ENCODE measurements around the gene TOX3. TPM values are rescaled to one million over a fixed set of nuclear protein-coding genes. Genes with fewer than 3 reads are reported as not detected.

The TOX3 gene
- total and polyA plus RNA-seq, 2 donors (not counting 3 experiments of a cell fraction or from before 2014, with no cell fraction given): not detected

GRCh38 chr16:52561910-52562741 lies 15.2 kb upstream of the TOX3 start:
- FAIRE-seq: no peak
- TF ChIP-seq POLR2A (IDR thresholded peaks at IDR 0.05; ENCODE audit: low read depth, low read length) (no peak), POLR2AphosphoS5 (IDR thresholded peaks at IDR 0.05; ENCODE audit: insufficient read depth, low read depth, low read length) (no peak), JUN (IDR thresholded peaks at IDR 0.05; ENCODE audit: borderline replicate concordance, insufficient read depth, insufficient read length, low read depth) (no peak), FOS (IDR thresholded peaks at IDR 0.05; ENCODE audit: borderline replicate concordance, insufficient read depth, low read length) (no peak), MYC (IDR thresholded peaks at IDR 0.05; ENCODE audit: low read depth, low read length) (no peak), EZH2 (IDR thresholded peaks at IDR 0.05; ENCODE audit: borderline replicate concordance, low read depth, low read length, severe bottlenecking) (no peak), GATA2 (IDR thresholded peaks at IDR 0.05; ENCODE audit: insufficient read depth, insufficient read length, low read depth, low read length) (no peak)
- TF ChIP-seq, protein P1, sequence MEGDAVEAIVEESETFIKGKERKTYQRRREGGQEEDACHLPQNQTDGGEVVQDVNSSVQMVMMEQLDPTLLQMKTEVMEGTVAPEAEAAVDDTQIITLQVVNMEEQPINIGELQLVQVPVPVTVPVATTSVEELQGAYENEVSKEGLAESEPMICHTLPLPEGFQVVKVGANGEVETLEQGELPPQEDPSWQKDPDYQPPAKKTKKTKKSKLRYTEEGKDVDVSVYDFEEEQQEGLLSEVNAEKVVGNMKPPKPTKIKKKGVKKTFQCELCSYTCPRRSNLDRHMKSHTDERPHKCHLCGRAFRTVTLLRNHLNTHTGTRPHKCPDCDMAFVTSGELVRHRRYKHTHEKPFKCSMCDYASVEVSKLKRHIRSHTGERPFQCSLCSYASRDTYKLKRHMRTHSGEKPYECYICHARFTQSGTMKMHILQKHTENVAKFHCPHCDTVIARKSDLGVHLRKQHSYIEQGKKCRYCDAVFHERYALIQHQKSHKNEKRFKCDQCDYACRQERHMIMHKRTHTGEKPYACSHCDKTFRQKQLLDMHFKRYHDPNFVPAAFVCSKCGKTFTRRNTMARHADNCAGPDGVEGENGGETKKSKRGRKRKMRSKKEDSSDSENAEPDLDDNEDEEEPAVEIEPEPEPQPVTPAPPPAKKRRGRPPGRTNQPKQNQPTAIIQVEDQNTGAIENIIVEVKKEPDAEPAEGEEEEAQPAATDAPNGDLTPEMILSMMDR (IDR thresholded peaks at IDR 0.05; ENCODE audit: extremely low read depth in 1 of 2, insufficient read depth in 1 of 2, low read depth in 1 of 2, low read length in 2 of 2): no peak
- TF ChIP-seq, protein P2, sequence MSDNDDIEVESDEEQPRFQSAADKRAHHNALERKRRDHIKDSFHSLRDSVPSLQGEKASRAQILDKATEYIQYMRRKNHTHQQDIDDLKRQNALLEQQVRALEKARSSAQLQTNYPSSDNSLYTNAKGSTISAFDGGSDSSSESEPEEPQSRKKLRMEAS (IDR thresholded peaks at IDR 0.05; ENCODE audit: insufficient read depth, insufficient read length): no peak

More at GRCh38 chr16:52561910-52562741, 15.2 kb upstream of the TOX3 start:
- ChIA-PET CTCF (no interaction called here), POLR2A (no interaction called here)
- no TSS peak for BruUV-seq (replicated peaks)
- dilution Hi-C loops (cut with MboI; ENCODE audit: extremely low pct_ligation_motif_present, low sequenced_read_pairs) (no loop called here), intact Hi-C loops (cut with micrococcal nuclease) (no loop called here)
- Histone ChIP-seq H3K4me1 (ENCODE audit: control insufficient read depth, extremely low read depth, insufficient read depth, low read length) (no peaks in the 10 kb centered on the region), H3K79me2 (ENCODE audit: control insufficient read depth, insufficient read depth, low read length) (no peaks in the 10 kb centered on the region), H3K4me2 (ENCODE audit: insufficient read depth, low read length) (no peak overlapping the region), H3K27ac (ENCODE audit: insufficient read depth, low read depth, low read length) (no peak overlapping the region), H3K4me3 (replicated peaks in 1 of 3; ENCODE audit: insufficient read depth in 1 of 3, low read depth in 1 of 3, low read length in 3 of 3) (no peak overlapping the region), H3K27me3 (ENCODE audit: control insufficient read depth in 2 of 2, insufficient read depth in 2 of 2, low read length in 2 of 2) (no peaks in the 10 kb centered on the region), H3K36me3 (ENCODE audit: control insufficient read depth in 2 of 2, extremely low read depth in 1 of 2, insufficient read depth in 2 of 2, low read length in 2 of 2) (no peaks in the 10 kb centered on the region), H3K9ac (replicated peaks; ENCODE audit: extremely low read depth, insufficient read depth, low read length) (no peak overlapping the region), H2AFZ (ENCODE audit: low read depth, low read length) (no peak overlapping the region), H3K9me3 (replicated peaks; ENCODE audit: control insufficient read depth, insufficient read depth, low read length) (no peaks in the 10 kb centered on the region), H3K9me1 (replicated peaks; ENCODE audit: control insufficient read depth, extremely low read depth, insufficient read depth, low read length) (no peaks in the 10 kb centered on the region), H4K20me1 (replicated peaks; ENCODE audit: control insufficient read depth, extremely low read depth, insufficient read depth, low read length) (no peaks in the 10 kb centered on the region)
- DNase-seq (ENCODE audit: low read depth, low spot score): no peak
